Thyroid gland (tissue), 4 donors: ENCODE measurements around the gene ATP6V0A1.
"Not testable (repeated sequence)": the region's sequence is repeated elsewhere in the genome, so short reads cannot be mapped to it uniquely, and the experiment has no call there.

Experiments
- POLR2A ChIP-seq, 2 donors: fragments of 450-650 bp; IDR thresholded peaks; one replicate each; pipeline ENCODE4 v1.6.1; 2017; ENCODE audit warnings: antibody characterized with exemption in 2 of 2, mild to moderate bottlenecking in 2 of 2, moderate library complexity in 1 of 2
- TF ChIP-seq, protein P1 (sequence below), 6 experiments: fragments of 200-600 bp in 3 of 6; fragments of 450-650 bp in 3 of 6; sonication (generic) in 3 of 6; IDR thresholded peaks; one replicate each; pipeline ENCODE4 v1.5.1; 2016 to 2019; ENCODE audit warnings: antibody characterized with exemption in 6 of 6, mild to moderate bottlenecking in 2 of 6, inconsistent platforms in 1 of 6, moderate library complexity in 1 of 6

DNA sequence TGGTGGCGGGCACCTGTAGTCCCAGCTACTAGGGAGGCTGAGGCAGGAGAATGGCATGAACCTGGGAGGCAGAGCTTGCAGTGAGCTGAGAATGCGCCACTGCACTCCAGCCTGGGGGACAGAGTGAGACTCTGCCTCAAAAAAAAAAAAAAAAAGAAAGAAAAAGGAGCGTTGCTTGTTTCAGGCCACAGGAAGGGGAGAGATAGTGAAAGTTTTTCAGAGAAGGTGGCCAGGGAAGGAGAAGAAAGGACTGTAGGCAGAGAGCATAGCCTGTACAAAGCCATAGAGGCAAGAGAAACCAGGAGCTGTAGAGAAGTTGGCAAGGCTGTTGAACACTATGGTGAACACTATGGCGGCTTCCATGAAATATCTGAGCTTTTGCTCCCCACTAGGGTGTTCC lies 81.9 kb downstream of the ATP6V0A1 start:
- TF ChIP-seq, protein P1, sequence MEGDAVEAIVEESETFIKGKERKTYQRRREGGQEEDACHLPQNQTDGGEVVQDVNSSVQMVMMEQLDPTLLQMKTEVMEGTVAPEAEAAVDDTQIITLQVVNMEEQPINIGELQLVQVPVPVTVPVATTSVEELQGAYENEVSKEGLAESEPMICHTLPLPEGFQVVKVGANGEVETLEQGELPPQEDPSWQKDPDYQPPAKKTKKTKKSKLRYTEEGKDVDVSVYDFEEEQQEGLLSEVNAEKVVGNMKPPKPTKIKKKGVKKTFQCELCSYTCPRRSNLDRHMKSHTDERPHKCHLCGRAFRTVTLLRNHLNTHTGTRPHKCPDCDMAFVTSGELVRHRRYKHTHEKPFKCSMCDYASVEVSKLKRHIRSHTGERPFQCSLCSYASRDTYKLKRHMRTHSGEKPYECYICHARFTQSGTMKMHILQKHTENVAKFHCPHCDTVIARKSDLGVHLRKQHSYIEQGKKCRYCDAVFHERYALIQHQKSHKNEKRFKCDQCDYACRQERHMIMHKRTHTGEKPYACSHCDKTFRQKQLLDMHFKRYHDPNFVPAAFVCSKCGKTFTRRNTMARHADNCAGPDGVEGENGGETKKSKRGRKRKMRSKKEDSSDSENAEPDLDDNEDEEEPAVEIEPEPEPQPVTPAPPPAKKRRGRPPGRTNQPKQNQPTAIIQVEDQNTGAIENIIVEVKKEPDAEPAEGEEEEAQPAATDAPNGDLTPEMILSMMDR (IDR thresholded peaks at IDR 0.05), result not testable (repeated sequence)
- TF ChIP-seq POLR2A (IDR thresholded peaks at IDR 0.05), result not testable (repeated sequence)
